NB4 (cell line): ENCODE results near the gene FXN.

Experiments
- CTCF ChIP-seq: IDR thresholded peaks from one replicate; pipeline ENCODE4 v1.5.1; 2012; ENCODE audit warnings: low read depth, low read length
- MAX ChIP-seq: IDR thresholded peaks from 2 replicates; pipeline ENCODE4 v1.6.1; 2011; ENCODE audit warnings: low read depth, low read length
- POLR2A ChIP-seq: IDR thresholded peaks from 2 replicates; pipeline ENCODE4 v1.6.1; 2011; ENCODE audit warnings: mild to moderate bottlenecking; ENCODE audit not compliant: insufficient read length; ENCODE audit errors: extremely low read depth

- TF ChIP-seq CTCF (no peak), POLR2A (no peak), MAX (no peak)
These were observed 51.2 kb downstream of the FXN start for GRCh38 chr9:69086769-69087168.
